ENCODE data around the gene LTBP2.

Gene LTBP2

GRCh38 chr14:74592476-74593201, 19.4 kb downstream of the LTBP2 start:
- in situ Hi-C loops (cut with MboI; ENCODE audit: low sequenced_read_pairs) = no loop called here

GRCh38 chr14:74591899-74592298, 20.1 kb downstream of the LTBP2 start:
- in situ Hi-C loops (cut with MboI; ENCODE audit: low sequenced_read_pairs) = no loop called here

DNA sequence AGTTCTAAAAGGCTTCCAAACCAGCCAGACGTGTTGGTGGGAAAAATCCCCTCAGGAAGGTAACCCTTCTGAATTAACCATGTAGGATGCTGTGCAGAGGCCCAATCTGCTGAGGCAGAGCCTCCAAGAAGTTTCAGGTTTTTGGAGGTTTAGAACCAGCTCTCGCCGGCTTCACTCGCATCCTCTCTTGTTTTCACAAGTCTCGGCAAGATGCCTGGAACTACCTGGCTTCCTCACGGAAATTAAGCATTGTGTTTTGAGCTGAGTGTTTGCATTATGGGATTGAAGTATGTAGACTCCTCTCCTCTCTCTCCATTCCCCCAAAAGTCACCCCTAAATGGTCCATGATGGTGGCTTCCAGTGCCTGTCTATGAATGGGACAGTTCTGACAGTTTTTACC, 20.6 kb downstream of the LTBP2 start:
- in situ Hi-C loops (cut with MboI; ENCODE audit: low sequenced_read_pairs) = no loop called here

DNA sequence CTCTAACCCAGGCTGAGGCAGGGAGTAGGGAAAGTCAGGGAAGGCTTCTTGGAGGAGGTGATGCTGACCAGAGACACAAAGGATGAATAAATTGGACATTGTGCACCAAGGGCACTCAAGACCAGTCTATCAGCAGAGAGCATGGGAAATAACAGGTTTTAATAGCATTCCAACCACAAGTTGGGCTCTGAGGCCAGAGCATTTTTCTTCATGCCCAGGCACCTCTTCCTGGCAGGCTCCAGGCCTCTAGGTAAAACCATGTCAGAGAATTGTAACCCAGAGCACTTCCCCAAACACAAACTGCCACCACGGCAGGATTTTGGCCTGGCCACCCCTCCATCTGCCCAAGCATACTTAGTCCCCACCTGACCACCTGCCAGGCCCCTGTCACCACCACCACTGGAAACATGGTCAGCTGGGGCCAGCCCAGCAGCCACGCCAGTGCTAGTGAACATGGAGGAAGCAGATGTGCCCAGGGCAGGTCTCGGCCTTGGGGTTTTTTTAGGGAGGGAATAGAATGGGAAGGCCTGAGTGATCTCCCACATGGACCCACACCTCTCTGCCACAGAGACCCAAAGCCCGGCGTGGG, 22.7 kb downstream of the LTBP2 start:
- in situ Hi-C loops (cut with MboI; ENCODE audit: low sequenced_read_pairs) = no loop called here

DNA sequence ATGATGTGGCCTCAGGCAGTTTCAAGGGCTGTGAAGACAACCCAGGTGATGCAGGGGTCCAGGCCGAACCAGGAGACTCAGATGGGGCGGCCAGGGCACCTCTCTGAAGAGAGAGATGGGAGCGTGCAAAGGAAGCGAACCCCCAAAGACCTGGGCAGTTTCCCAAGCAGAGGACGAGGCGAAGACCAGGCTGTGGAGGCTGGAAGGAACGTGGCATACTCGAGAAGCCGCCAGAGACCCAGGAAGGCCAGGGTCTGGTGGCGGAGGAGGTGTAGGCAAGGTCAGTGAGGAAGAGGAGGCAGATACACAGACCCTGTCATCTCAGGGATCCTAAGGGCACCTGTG, 24.7 kb downstream of the LTBP2 start:
- in situ Hi-C loops (cut with MboI; ENCODE audit: low sequenced_read_pairs) = no loop called here

DNA sequence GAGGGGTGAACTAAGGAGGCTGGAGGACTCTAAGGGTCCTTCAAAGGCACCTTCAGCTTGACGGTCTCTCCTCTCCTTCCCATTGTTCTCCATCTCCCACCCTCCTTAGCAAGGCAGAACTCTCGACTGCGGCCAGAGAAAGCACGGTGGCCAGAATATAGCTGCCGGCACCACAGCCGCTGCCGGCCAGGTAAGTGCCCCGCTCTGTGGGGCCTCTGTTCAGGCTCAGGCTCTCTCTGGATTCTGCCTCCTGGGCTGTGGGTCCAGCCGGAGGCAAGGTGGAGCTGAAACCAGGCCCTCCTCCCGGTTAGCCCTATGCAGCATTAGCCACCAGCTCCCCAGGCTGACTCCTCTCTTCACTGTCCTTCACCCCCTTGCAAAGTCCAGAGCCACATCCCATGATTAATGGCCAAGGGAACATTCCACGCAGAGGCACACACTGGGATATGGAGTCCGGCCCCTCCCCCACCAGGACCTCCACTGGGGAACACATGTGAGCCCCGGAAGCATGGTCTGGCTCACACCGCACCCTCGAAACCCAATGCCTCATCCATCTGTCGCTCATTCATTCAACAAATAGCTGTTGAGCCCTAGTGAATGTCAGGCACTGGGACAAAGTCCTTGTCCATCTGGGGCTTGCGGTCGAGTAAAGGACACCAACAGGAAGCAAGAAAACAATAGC, 25.2 kb downstream of the LTBP2 start:
- in situ Hi-C loops (cut with MboI; ENCODE audit: low sequenced_read_pairs) = no loop called here

DNA sequence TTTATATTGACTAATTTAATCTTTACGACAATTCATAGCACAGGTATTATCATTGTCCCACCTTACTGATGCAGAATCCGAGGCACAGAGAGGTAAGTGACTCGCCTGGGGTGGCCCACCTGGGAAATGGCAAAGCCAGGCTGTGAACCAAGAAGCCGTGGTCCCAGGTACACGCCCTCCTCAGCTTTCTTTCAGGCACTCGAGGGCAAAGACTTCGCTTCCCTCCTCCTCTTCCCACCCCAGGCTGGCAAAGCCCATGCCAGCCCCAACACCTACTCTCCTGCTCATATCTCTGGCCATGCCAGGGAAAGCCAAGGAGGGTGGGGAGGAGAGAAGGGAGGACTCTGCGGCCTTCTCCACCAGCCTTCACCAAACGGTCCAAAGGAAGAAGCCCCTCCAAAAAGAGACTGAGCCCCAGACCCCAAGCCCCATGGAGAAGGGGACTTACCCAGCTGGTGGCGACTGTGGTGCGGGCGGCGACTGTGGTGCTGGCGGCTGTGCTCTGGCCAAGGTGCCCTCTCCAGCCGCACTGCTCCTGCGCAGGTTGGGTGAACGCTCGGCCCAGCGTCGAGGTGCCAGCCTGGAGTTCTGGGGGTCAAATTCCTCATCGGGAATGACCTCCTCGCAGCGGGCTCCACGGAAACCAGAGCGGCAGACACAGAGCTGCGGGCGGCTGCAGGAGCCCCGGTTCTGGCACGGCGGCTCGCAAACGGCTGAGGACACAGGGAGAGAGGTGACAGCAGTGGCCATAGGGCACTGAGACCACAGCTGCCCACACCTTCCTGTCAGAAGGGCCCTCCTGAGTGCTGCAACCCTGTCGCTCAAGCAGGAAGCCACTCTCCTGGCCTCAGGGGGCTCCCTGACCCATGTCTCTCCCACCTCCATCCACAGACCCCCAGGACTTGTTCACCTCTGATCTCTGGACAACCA, 26.4 kb downstream of the LTBP2 start:
- in situ Hi-C loops (cut with MboI; ENCODE audit: low sequenced_read_pairs) = no loop called here

DNA sequence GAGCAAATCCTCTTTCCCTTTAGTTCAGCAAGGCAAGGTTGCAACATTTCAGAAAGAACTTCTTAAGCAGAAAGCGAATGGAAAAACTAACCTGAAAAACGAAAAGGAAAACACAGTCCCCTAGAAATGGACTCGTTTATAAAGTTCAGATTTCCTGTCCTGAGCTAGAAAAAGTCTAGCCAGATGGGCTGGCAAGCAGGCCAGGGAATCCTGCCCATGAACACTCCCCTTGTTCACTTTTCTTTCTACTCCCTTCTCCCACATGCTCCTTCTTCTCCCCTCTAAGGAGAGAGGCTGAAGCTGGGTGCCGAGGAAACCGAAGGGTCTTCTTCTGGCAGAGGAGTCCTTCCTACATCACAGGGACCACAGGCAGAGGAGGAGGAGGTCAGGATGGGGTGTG, 27.1 kb downstream of the LTBP2 start:
- in situ Hi-C loops (cut with MboI; ENCODE audit: low sequenced_read_pairs) = no loop called here

DNA sequence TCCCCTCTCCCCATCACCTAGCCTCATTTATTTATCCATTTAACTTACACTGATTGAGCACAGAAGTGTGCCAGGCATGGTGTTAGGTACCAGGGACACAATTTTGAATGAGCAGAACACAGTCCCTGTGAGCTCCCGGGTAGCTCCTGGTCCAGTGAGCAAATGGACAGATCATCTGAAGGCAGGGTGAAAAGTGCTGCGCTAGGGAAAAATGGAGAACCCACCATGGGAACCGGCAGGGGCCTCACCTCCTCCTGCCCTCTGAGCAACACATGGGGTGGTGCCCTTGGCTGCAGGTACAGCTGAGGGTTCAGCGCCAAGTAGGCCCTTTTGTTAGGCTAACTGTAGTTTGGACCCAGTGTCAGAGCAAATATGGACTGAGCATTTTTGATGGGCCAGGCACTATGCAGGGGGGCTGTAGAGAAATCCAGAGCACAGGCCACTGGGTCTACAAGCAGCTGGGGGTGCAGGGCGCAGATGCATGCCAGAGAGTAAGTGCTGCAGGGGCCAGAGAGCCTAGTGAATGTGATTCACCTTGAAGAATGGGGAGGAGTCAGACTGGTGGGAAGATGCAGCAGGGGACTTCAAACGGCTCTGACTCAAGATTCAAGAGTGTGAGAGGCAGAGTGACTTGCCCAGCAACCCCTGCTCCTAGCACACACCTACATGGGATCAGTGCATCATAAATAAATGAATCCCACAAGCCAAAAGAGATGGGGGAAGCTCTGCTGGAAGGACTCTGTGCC, 28.2 kb downstream of the LTBP2 start:
- in situ Hi-C loops (cut with MboI; ENCODE audit: low sequenced_read_pairs) = no loop called here

- in situ Hi-C loops (cut with MboI; ENCODE audit: low sequenced_read_pairs) = no loop called here
Measured at GRCh38 chr14:74582910-74583581, 29.0 kb downstream of the LTBP2 start.

DNA sequence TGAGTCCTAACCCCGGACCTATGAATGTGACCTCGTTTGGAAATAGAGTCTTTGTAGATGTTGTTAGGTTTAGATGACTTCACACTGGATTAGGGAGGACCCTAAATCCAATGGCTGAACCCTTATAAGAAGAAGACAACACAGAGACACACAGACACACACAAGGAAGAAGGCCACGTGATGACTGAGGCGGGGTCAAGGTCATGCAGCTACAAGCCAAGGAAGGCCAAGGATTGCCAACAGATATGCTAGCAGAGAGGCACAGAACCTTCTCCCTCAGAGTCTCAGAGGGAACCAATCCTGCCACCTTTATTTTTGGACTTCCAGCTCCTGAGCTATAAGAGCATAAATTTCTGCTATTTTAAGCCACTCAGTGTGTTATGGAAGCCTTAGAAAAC, 31.8 kb downstream of the LTBP2 start:
- in situ Hi-C loops (cut with MboI; ENCODE audit: low sequenced_read_pairs) = no loop called here

DNA sequence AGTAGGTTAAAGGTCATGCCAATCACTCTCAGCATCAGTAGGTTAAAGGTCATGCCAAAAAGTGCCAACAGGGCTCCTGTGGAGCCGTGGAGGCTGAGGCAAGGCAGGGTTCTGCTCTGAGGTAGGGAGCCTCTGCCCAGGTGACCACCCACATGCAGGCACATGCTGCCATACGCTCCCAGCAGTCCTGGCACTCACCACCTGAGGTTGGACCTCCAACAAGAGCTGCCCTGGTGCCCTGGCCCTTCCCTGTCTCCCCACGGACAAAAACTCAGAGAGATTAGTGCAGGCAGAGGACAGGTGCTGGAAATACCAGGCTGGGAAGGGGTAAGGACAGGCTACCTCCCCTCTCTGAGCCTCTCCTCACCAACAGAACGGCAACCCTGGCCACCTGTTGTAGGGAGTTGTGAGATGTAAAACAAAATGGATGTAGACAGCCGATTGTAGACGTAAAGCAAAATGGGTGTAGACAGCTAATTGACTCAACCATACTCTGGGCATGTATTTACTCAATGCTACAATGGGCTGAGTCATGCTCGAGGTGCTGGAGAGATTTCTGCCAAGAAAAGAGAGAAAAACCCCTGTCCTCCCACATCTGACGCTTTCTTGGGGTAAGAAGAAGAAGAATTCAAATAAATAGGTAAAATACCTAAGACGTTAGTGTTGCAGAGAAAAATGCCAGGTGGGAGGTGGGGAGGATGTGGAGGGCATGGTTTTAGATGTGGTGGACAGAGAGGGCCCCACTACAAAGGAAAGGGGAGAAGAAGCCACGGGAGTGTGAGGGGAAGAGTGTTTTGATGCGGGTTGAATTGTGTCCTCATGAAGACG, 32.4 kb downstream of the LTBP2 start:
- in situ Hi-C loops (cut with MboI; ENCODE audit: low sequenced_read_pairs) = no loop called here

- in situ Hi-C loops (cut with MboI; ENCODE audit: low sequenced_read_pairs) = no loop called here
Measured at GRCh38 chr14:74578479-74578878, 33.6 kb downstream of the LTBP2 start.

- in situ Hi-C loops (cut with MboI; ENCODE audit: low sequenced_read_pairs) = no loop called here
Measured at GRCh38 chr14:74577948-74578275, 34.1 kb downstream of the LTBP2 start.

DNA sequence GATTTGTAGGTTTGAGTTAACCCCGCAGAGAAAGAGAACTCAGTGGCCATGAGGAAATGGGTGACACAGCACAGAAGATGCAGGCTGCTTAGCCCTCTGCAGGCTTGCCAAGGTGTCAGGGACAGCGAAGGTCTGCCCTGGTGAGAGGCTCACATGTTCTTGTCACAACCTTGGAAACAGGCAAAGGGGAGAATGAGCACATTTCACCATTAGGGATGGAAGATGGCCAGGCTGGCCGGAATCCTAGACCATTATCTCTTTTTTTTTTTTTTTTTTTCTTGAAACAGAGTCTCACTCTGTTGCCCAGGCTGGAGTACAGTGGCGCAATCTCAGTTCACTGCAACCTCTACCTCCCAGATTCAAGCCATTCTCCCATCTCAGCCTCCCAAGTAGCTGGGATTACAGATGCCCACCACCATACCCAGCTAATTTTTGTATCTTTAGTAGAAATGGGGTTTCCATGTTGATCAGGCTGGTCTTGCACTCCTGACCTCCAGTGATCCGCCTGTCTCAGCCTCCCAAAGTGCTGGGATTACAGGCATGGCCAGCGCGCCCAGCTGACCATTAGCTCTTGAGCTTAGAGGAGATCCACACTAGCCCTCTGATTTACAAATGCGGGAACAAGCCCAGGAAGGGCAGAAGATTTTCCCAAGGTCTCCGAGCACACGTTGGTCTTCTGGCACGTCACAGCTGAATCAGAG, 34.6 kb downstream of the LTBP2 start:
- in situ Hi-C loops (cut with MboI; ENCODE audit: low sequenced_read_pairs) = no loop called here

DNA sequence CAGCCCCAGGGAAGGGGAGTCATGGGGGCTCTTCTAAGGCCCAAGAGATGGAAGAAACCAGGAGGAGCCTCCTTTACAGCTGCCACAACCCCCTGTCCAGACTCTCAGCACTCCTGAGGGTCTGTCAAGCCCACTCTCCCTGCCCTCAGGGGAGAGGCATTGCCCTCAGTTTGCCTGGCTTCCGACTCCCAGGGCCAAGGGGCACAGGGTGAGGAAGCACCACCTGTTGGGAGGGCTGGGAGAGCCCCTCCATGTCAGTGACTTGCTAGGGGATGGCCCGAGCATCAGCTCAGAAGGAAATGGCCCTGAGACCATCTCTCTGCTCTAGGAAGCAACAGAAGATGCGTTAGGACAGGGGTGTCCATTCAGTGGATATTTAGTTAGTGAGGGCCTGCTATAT, 36.1 kb downstream of the LTBP2 start:
- in situ Hi-C loops (cut with MboI; ENCODE audit: low sequenced_read_pairs) = no loop called here

DNA sequence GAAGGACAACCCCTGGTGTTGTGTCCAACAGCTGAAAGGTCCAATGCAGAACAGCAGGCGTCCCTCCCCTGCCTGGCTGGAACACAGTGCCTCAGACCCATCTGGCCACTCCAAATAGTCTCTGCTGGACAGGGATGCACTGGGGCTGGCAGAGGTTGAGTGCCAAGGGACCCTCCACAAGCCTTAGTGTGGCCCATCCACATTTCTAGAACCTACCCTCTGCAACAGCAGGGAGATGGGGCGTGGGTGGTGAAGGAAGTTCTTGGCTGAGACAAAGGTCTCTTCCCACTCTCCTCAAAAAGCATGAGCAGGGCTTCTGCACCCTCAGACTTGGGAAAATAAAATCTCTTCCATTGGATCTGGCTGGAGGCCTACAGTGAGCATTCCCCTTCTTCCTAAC, 36.5 kb downstream of the LTBP2 start:
- in situ Hi-C loops (cut with MboI; ENCODE audit: low sequenced_read_pairs) = no loop called here

DNA sequence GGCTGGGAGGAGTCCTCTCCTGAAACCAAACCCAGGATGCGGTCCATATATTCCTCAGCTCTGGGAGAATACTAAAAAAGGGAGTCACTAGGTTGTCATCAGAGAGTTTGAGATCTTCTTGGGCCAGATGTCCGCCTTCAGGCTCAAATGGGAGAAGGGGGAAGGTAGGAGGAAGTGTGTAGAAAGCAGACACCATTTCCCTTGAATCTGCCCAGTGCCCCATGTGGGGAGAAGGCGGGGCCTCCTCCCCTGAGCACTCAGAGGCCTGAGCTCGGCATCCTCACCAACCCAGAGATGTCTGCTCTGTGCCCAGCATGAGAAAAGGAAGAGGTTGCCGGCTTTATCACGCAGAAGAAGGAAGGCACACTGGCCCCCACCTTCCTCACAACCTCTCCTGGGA, 37.3 kb downstream of the LTBP2 start:
- in situ Hi-C loops (cut with MboI; ENCODE audit: low sequenced_read_pairs) = no loop called here

DNA sequence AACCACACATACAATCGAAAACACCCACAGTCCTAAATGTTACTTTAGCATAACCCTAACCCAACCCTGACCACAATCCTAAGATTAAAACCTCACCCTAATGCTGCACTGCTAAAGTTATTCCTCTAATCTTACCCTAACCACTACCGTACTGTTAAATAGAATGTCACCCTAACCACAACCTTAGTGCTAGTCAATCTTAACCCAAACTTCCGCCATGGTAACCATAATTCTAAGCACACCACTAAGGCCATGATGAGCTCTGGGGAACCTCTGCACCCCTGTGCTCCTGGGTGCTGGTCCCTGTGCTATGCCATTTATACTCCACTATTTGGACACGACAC, 38.0 kb downstream of the LTBP2 start:
- in situ Hi-C loops (cut with MboI; ENCODE audit: low sequenced_read_pairs) = no loop called here
